ENCODE data around the gene MYO7A. TPM values are rescaled to one million over a fixed set of nuclear protein-coding genes. Genes with fewer than 3 reads are reported as not detected.

Gene MYO7A
- total RNA-seq, 2 donors from 2014 or later: 1.4 to 5.0 TPM

DNA sequence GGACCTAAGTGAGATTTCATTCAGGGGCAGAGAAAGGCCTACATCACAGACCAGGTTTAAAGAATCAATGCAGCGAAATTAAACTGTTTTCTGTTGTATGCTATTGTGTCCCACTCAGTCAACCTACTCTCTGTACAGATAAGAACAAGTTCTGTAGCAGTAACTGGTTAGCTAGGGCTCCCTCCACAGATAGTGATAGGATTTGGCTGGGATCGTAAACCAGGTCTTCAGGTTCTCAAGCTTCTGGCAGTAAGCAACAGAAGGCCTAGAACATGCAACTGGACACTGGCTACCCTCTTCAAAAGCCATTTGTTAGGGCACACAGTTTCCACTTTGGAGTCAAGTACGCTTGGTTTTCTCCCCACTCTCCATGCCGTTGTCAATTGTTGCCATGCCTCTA is 104.2 kb downstream of the MYO7A start:
- TF ChIP-seq, protein P1, sequence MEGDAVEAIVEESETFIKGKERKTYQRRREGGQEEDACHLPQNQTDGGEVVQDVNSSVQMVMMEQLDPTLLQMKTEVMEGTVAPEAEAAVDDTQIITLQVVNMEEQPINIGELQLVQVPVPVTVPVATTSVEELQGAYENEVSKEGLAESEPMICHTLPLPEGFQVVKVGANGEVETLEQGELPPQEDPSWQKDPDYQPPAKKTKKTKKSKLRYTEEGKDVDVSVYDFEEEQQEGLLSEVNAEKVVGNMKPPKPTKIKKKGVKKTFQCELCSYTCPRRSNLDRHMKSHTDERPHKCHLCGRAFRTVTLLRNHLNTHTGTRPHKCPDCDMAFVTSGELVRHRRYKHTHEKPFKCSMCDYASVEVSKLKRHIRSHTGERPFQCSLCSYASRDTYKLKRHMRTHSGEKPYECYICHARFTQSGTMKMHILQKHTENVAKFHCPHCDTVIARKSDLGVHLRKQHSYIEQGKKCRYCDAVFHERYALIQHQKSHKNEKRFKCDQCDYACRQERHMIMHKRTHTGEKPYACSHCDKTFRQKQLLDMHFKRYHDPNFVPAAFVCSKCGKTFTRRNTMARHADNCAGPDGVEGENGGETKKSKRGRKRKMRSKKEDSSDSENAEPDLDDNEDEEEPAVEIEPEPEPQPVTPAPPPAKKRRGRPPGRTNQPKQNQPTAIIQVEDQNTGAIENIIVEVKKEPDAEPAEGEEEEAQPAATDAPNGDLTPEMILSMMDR (IDR thresholded peaks at IDR 0.05): no peak
- Histone ChIP-seq H3K36me3 (no peaks in the 10 kb centered on the region), H3K4me3 (no peak overlapping the region), H3K9me3 (no peaks in the 10 kb centered on the region), H3K27ac (no peak overlapping the region), H3K4me1 (no peaks in the 10 kb centered on the region), H3K27me3 (no peaks in the 10 kb centered on the region)
- DNase-seq (ENCODE audit: low spot score): no peak

DNA sequence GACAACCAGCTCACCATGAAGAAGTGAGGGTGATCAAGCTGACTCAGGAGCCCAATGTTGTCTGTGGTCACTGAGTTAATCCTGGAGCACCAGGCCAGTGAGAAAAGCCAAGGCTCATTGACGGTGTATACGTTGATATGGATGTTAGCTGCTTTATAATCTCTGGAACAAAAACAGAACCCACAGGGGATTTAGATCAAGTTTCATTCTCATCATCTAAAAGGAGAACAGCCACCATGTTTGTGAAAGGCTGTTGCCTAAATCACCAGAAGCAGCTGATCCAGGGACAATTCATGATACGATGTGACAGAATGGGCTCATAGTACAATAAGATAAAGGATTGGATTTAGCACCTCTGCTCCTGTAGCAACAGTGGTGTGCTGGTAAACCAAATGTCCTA is 105.0 kb downstream of the MYO7A start:
- H3K4me3 ChIP-seq: no peak overlapping the region
- H3K36me3 ChIP-seq: no peaks in the 10 kb centered on the region
- TF ChIP-seq, protein P1 (IDR thresholded peaks at IDR 0.05): no peak
- H3K27me3 ChIP-seq: no peaks in the 10 kb centered on the region
- no peaks in the 10 kb centered on the region for H3K4me1 ChIP-seq
- H3K9me3 ChIP-seq: no peaks in the 10 kb centered on the region
- H3K27ac ChIP-seq: no peak overlapping the region
- no peak for DNase-seq (ENCODE audit: low spot score)

DNA sequence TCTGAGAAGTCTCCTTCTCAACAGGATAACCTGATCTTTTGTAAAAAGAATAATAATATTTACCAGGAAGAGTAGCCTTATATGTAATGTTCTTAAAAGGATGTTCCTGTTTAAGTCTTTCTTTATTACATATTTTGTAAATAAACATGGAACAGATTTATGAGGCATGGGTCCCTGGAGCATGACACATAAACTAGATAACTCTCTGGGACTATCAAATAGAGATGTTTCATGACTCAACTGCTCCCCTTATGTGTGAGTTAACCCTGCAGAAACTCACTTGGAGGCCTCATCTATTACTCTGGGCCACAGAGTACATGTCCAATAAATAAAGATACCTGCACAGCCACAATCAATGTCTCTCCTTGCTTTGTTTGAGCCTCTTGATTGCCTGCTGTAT is 108.9 kb downstream of the MYO7A start:
- TF ChIP-seq, protein P1 (IDR thresholded peaks at IDR 0.05): no peak
- Histone ChIP-seq H3K9me3 (peaks cover 0 to 9% of the 10 kb centered on the region in 2 donors), H3K27ac (no peak overlapping the region), H3K4me3 (no peak overlapping the region), H3K36me3 (no peaks in the 10 kb centered on the region), H3K27me3 (no peaks in the 10 kb centered on the region), H3K4me1 (no peaks in the 10 kb centered on the region)
- no peak for DNase-seq (ENCODE audit: low spot score)

DNA sequence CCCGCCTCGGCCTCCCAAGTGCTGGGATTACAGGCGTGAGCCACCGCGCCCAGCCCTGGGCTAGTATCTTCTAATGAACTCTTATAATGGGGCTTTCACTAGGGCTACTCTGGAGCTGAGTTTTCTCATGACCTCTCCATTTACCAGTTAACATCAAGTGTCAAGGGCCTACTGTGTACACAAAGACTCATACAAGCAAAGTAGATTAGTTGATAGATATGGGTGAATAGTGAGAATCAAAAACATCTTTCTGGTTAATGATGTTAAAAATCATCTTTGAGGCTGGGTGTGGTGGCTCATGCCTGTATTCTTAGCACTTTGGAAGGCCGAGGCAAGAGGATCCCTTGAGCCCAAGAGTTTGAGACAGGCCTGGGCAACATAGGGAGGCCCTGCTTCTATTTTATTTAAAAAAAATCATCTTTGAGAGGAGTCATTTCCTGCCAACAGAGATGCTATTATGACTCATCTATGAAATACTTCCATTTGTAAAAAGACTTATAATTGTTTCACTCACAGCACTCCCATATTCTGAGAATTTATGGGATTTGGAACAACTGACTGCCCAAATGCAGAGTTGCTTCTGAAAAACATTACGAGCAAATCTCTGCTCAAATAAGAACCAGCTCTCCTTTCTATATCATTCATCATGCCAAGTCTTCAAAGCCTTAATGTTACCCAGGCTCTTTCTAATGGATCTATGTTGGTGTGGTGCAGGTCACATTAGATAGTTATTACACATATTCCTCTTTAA is 116.4 kb downstream of the MYO7A start:
- Histone ChIP-seq H3K36me3 (no peaks in the 10 kb centered on the region), H3K27me3 (no peaks in the 10 kb centered on the region), H3K27ac (no peak overlapping the region), H3K4me1 (no peaks in the 10 kb centered on the region), H3K4me3 (no peak overlapping the region), H3K9me3 (peaks cover 0 to 9% of the 10 kb centered on the region in 2 donors)
- DNase-seq (ENCODE audit: low spot score): no peak
- TF ChIP-seq, protein P1 (IDR thresholded peaks at IDR 0.05): no peak

DNA sequence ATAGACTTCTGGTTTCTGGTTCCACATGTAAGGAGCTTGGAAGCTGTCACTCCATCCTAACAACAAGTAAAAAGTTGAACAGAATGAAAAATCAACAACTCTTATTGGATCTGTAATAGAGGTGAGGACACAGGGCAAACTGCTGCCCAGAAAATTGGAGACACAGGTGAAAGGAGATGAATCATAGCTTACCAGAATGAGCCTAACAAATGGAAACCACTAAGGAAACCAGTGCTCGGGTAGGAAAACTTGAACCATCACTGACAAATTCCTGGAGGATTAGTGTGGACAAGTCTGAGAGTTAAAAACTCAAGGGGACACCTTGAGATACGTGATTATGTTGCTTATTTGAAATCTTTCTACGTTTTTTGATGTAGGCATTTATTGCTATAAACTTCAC is 121.4 kb downstream of the MYO7A start:
- no peak for DNase-seq (ENCODE audit: low spot score)
- Histone ChIP-seq H3K4me3 (no peak overlapping the region), H3K9me3 (peaks cover 0 to 14% of the 10 kb centered on the region in 2 donors), H3K27ac (no peak overlapping the region), H3K27me3 (no peaks in the 10 kb centered on the region), H3K4me1 (no peaks in the 10 kb centered on the region), H3K36me3 (no peaks in the 10 kb centered on the region)
- TF ChIP-seq, protein P1 (IDR thresholded peaks at IDR 0.05): no peak

Measured in right atrium auricular region (tissue), 2 donors.